HG03135 (cell line): ENCODE results near the gene ADCY6.

Experiments used
- ATAC-seq: cut with Tn5 transposase; IDR thresholded peaks from one replicate; pipeline ENCODE4 v1.9.1; 2021; ENCODE audit warnings: mild to moderate bottlenecking, moderate library complexity; ENCODE audit not compliant: unreplicated experiment

ADCY6 gene

GRCh38 chr12:48786591-48787544 is 2.0 kb downstream of the ADCY6 start:
- no peak for ATAC-seq

GRCh38 chr12:48783432-48783831 is 5.5 kb downstream of the ADCY6 start:
- ATAC-seq, result no peak

- ATAC-seq, result no peak
Observed at GRCh38 chr12:48782457-48783395, 6.2 kb downstream of the ADCY6 start.

GRCh38 chr12:48781750-48782456 is 7.0 kb downstream of the ADCY6 start:
- ATAC-seq, result no peak

- no peak for ATAC-seq
Observed at GRCh38 chr12:48780381-48781025, 8.4 kb downstream of the ADCY6 start.

GRCh38 chr12:48779869-48780268 is 9.0 kb downstream of the ADCY6 start:
- no peak for ATAC-seq

- no peak for ATAC-seq
Observed at GRCh38 chr12:48777501-48778400, 11.1 kb downstream of the ADCY6 start.

GRCh38 chr12:48776956-48777355 is 11.9 kb downstream of the ADCY6 start:
- no peak for ATAC-seq

GRCh38 chr12:48775991-48776649 is 12.8 kb downstream of the ADCY6 start:
- ATAC-seq, result no peak

GRCh38 chr12:48775299-48775698 is 13.6 kb downstream of the ADCY6 start:
- no peak for ATAC-seq

GRCh38 chr12:48774516-48774915 is 14.4 kb downstream of the ADCY6 start:
- ATAC-seq, result no peak

GRCh38 chr12:48773686-48774085 is 15.2 kb downstream of the ADCY6 start:
- ATAC-seq, result no peak

GRCh38 chr12:48771588-48772112 is 17.2 kb downstream of the ADCY6 start:
- no peak for ATAC-seq

- no peak for ATAC-seq
Observed at GRCh38 chr12:48770756-48771155, 18.1 kb downstream of the ADCY6 start.

- no peak for ATAC-seq
Observed at GRCh38 chr12:48768736-48769135, 20.2 kb downstream of the ADCY6 start.

- no peak for ATAC-seq
Observed at GRCh38 chr12:48768147-48768546, 20.7 kb downstream of the ADCY6 start.

GRCh38 chr12:48767521-48767920 is 21.4 kb downstream of the ADCY6 start:
- ATAC-seq, result no peak

GRCh38 chr12:48767047-48767446 is 21.8 kb downstream of the ADCY6 start:
- no peak for ATAC-seq

- no peak for ATAC-seq
Observed at GRCh38 chr12:48765753-48766162, 23.1 kb downstream of the ADCY6 start.
